WTC11 (cell line): ENCODE results near the gene BSN. TPM values are rescaled to one million over a fixed set of nuclear protein-coding genes. Genes with fewer than 3 reads are reported as not detected.

ENCODE experiments used
- ATAC-seq: fragments of 200-7000 bp; cut with Tn5 transposase; 2 replicates; pipeline ENCODE4 v1.10.0; 2021; ENCODE audit warnings: mild to moderate bottlenecking, moderate library complexity
- CTCF ChIA-PET: fragments of 300-600 bp; sonication (Branson Sonifier 250); formaldehyde crosslinking; loops from one replicate; lab custom pipeline; 2021; ENCODE audit warnings: antibody characterized with exemption; lab: Charles Lee
- POLR2A ChIA-PET: fragments of 350-600 bp; sonication (Branson Sonifier 250); formaldehyde crosslinking; loops from one replicate; lab custom pipeline; 2021; ENCODE audit warnings: antibody characterized with exemption; lab: Charles Lee
- DNase-seq: peaks from one replicate; pipeline ENCODE4 v3.0.0; 2021; ENCODE audit warnings: low spot score
- H3K27ac Mint-ChIP-seq: 2 replicates; pipeline ENCODE4 v1.8.0; 2021; ENCODE audit warnings: mixed read lengths
- H3K27me3 Mint-ChIP-seq: 2 replicates; pipeline ENCODE4 v1.8.0; 2021; ENCODE audit warnings: low read depth, mild to moderate bottlenecking, moderate library complexity, mixed read lengths
- H3K36me3 Mint-ChIP-seq: 2 replicates; pipeline ENCODE4 v1.8.0; 2021; ENCODE audit warnings: mixed read lengths
- H3K4me1 Mint-ChIP-seq: 2 replicates; pipeline ENCODE4 v1.8.0; 2022; ENCODE audit warnings: mixed read lengths
- H3K4me3 Mint-ChIP-seq: 2 replicates; pipeline ENCODE4 v1.8.0; 2021; ENCODE audit warnings: mild to moderate bottlenecking, moderate library complexity, mixed read lengths
- H3K9me3 Mint-ChIP-seq: 2 replicates; pipeline ENCODE4 v1.8.0; 2021; ENCODE audit warnings: mixed read lengths
- CBFB ChIP-seq: sonication (generic); formaldehyde crosslinking; IDR thresholded peaks from 2 replicates; pipeline ENCODE4 v1.8.1; 2022; ENCODE audit warnings: mild to moderate bottlenecking, low read depth, missing genetic modification reagents
- CREB1 ChIP-seq: sonication (generic); formaldehyde crosslinking; IDR thresholded peaks from 2 replicates; pipeline ENCODE4 v1.8.0; 2023; ENCODE audit warnings: mild to moderate bottlenecking, missing genetic modification reagents
- CTCF ChIP-seq: fragments of 200-600 bp; IDR thresholded peaks from 2 replicates; pipeline ENCODE4 v1.8.0; 2022; ENCODE audit warnings: antibody characterized with exemption
- HMGA2 ChIP-seq: fragments of 250-450 bp; sonication (Bioruptor Pico); IDR thresholded peaks from 2 replicates; pipeline ENCODE4 v1.4.0; 2021; ENCODE audit warnings: mild to moderate bottlenecking, moderate library complexity
- HMGXB4 ChIP-seq: sonication (generic); formaldehyde crosslinking; IDR thresholded peaks from 2 replicates; pipeline ENCODE4 v1.8.1; 2023; ENCODE audit warnings: mild to moderate bottlenecking, moderate library complexity, missing genetic modification reagents
- MYBL2 ChIP-seq: sonication (generic); formaldehyde crosslinking; IDR thresholded peaks from 2 replicates; pipeline ENCODE4 v1.8.1; 2023; ENCODE audit warnings: mild to moderate bottlenecking, moderate library complexity, missing genetic modification reagents
- TEAD4 ChIP-seq: sonication (generic); formaldehyde crosslinking; IDR thresholded peaks from 2 replicates; pipeline ENCODE4 v1.8.0; 2022; ENCODE audit warnings: mild to moderate bottlenecking, missing genetic modification reagents
- USF2 ChIP-seq: sonication (generic); formaldehyde crosslinking; IDR thresholded peaks from 2 replicates; pipeline ENCODE4 v1.8.1; 2023; ENCODE audit warnings: mild to moderate bottlenecking, missing genetic modification reagents, moderate library complexity
- ZBTB43 ChIP-seq: sonication (generic); formaldehyde crosslinking; IDR thresholded peaks from 2 replicates; pipeline ENCODE4 v1.8.1; 2023; ENCODE audit warnings: mild to moderate bottlenecking, missing genetic modification reagents
- ZNF671 ChIP-seq: fragments of 250-450 bp; sonication (Bioruptor Pico); IDR thresholded peaks from 2 replicates; pipeline ENCODE4 v1.8.0; 2021; ENCODE audit warnings: mild to moderate bottlenecking
- total RNA-seq: library from RNA; stranded (reverse); gene quantifications from 3 replicates; pipeline ENCODE4 v1.2.3, GENCODE V29; 2021
- TF ChIP-seq, protein P1 (sequence below): sonication (generic); formaldehyde crosslinking; IDR thresholded peaks from 2 replicates; pipeline ENCODE4 v1.8.1; 2022; ENCODE audit warnings: low read depth, missing genetic modification reagents, borderline replicate concordance
- TF ChIP-seq, protein P2 (sequence below): sonication (generic); formaldehyde crosslinking; IDR thresholded peaks from 2 replicates; pipeline ENCODE4 v1.8.0; 2022; ENCODE audit warnings: mild to moderate bottlenecking, missing genetic modification reagents
- TF ChIP-seq, protein P3 (sequence below): fragments of 250-450 bp; sonication (Bioruptor Pico); IDR thresholded peaks from 2 replicates; pipeline ENCODE4 v1.9.0; 2021; ENCODE audit warnings: mild to moderate bottlenecking, borderline replicate concordance

Gene BSN
- total RNA-seq, 1 experiment from 2014 or later = 2.8 TPM

GRCh38 chr3:49519916-49520385 is 34.3 kb upstream of the BSN start:
- no peak for DNase-seq
- Mint-ChIP-seq H3K4me1 (0 out of 2 replicates have a peak, but pooled peaks cover 6% of the 10 kb centered on the region), H3K27ac (peak overlapping the region; percentile 84), H3K9me3 (no peaks in the 10 kb centered on the region), H3K36me3 (peaks cover 39% of the 10 kb centered on the region), H3K4me3 (no peak overlapping the region), H3K27me3 (no peaks in the 10 kb centered on the region)
- ChIA-PET CTCF (no interaction called here), POLR2A (no interaction called here)
- ATAC-seq = no peak
- TF ChIP-seq TEAD4 (CRISPR knock-in tag) (no peak), ZNF671 (CRISPR knock-in tag) (no peak), USF2 (CRISPR knock-in tag) (no peak), HMGA2 (no peak), CTCF (no peak), CBFB (CRISPR knock-in tag) (no peak), HMGXB4 (CRISPR knock-in tag) (no peak), ZBTB43 (CRISPR knock-in tag) (no peak), CREB1 (CRISPR knock-in tag) (no peak), MYBL2 (CRISPR knock-in tag) (no peak)
- TF ChIP-seq, protein P1, sequence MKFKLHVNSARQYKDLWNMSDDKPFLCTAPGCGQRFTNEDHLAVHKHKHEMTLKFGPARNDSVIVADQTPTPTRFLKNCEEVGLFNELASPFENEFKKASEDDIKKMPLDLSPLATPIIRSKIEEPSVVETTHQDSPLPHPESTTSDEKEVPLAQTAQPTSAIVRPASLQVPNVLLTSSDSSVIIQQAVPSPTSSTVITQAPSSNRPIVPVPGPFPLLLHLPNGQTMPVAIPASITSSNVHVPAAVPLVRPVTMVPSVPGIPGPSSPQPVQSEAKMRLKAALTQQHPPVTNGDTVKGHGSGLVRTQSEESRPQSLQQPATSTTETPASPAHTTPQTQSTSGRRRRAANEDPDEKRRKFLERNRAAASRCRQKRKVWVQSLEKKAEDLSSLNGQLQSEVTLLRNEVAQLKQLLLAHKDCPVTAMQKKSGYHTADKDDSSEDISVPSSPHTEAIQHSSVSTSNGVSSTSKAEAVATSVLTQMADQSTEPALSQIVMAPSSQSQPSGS (CRISPR knock-in tag) = no peak
- TF ChIP-seq, protein P2, sequence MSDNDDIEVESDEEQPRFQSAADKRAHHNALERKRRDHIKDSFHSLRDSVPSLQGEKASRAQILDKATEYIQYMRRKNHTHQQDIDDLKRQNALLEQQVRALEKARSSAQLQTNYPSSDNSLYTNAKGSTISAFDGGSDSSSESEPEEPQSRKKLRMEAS (CRISPR knock-in tag) = no peak
- TF ChIP-seq, protein P3, sequence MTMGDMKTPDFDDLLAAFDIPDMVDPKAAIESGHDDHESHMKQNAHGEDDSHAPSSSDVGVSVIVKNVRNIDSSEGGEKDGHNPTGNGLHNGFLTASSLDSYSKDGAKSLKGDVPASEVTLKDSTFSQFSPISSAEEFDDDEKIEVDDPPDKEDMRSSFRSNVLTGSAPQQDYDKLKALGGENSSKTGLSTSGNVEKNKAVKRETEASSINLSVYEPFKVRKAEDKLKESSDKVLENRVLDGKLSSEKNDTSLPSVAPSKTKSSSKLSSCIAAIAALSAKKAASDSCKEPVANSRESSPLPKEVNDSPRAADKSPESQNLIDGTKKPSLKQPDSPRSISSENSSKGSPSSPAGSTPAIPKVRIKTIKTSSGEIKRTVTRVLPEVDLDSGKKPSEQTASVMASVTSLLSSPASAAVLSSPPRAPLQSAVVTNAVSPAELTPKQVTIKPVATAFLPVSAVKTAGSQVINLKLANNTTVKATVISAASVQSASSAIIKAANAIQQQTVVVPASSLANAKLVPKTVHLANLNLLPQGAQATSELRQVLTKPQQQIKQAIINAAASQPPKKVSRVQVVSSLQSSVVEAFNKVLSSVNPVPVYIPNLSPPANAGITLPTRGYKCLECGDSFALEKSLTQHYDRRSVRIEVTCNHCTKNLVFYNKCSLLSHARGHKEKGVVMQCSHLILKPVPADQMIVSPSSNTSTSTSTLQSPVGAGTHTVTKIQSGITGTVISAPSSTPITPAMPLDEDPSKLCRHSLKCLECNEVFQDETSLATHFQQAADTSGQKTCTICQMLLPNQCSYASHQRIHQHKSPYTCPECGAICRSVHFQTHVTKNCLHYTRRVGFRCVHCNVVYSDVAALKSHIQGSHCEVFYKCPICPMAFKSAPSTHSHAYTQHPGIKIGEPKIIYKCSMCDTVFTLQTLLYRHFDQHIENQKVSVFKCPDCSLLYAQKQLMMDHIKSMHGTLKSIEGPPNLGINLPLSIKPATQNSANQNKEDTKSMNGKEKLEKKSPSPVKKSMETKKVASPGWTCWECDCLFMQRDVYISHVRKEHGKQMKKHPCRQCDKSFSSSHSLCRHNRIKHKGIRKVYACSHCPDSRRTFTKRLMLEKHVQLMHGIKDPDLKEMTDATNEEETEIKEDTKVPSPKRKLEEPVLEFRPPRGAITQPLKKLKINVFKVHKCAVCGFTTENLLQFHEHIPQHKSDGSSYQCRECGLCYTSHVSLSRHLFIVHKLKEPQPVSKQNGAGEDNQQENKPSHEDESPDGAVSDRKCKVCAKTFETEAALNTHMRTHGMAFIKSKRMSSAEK (CRISPR knock-in tag) = no peak
